GM10266 (cell line): ENCODE results near the gene AFMID.

ENCODE experiments used
- DNase-seq: peaks from one replicate; pipeline ENCODE4 v3.0.0; 2012; ENCODE audit errors: extremely low spot score
- CTCF ChIP-seq: IDR thresholded peaks from 2 replicates; pipeline ENCODE4 v1.5.1; 2012; ENCODE audit warnings: mild to moderate bottlenecking, low read depth; ENCODE audit not compliant: control insufficient read depth, insufficient read depth; ENCODE audit errors: missing control alignments

Gene AFMID

GRCh38 chr17:78176548-78177025 is 10.6 kb upstream of the AFMID start:
- TF ChIP-seq CTCF, result peak; percentile 96
- peak; percentile 75 for DNase-seq

- TF ChIP-seq CTCF, result no peak
- no peak for DNase-seq
These were observed 7.8 kb upstream of the AFMID start for GRCh38 chr17:78179372-78179771.

GRCh38 chr17:78180083-78180482 is 7.1 kb upstream of the AFMID start:
- no peak for TF ChIP-seq CTCF
- DNase-seq, result no peak

GRCh38 chr17:78180508-78180907 is 6.7 kb upstream of the AFMID start:
- no peak for TF ChIP-seq CTCF
- DNase-seq, result no peak

GRCh38 chr17:78182504-78182903 is 4.7 kb upstream of the AFMID start:
- no peak for TF ChIP-seq CTCF

GRCh38 chr17:78183916-78184315 is 3.2 kb upstream of the AFMID start:
- TF ChIP-seq CTCF, result no peak
- no peak for DNase-seq

More at GRCh38 chr17:78182504-78182903, 4.7 kb upstream of the AFMID start:
- DNase-seq, result no peak

- DNase-seq, result no peak
- no peak for TF ChIP-seq CTCF
These were observed 2.8 kb upstream of the AFMID start for GRCh38 chr17:78184351-78184750.

- no peak for DNase-seq
- no peak for TF ChIP-seq CTCF
These were observed 2.3 kb upstream of the AFMID start for GRCh38 chr17:78184868-78185267.
